Heart right ventricle (tissue), 16 donors: ENCODE data around the gene RTF2. TPM values are rescaled to one million over a fixed set of nuclear protein-coding genes. Genes with fewer than 3 reads are reported as not detected.
"Not testable (repeated sequence)": the region's sequence is repeated elsewhere in the genome, so short reads cannot be mapped to it uniquely, and the experiment has no call there.

Source experiments
- ATAC-seq, 8 donors: fragments of 200-7000 bp; cut with Tn5 transposase; one replicate each; pipeline ENCODE4 v1.9.1; 2020; ENCODE audit warnings: mild to moderate bottlenecking in 8 of 8, moderate library complexity in 8 of 8, moderate number of reproducible peaks in 1 of 8
- DNase-seq, 2 donors: peaks; one replicate each; pipeline ENCODE4 v3.0.0-alpha.2; 2020
- H3K27ac ChIP-seq, 10 donors: fragments of 200-600 bp; sonication (generic) in 2 of 10; one replicate each; pipeline versions ENCODE4 v1.5.0 to v1.8.0; 2020 to 2022; ENCODE audit warnings: mild to moderate bottlenecking in 3 of 10
- H3K27me3 ChIP-seq, 7 donors: fragments of 200-600 bp; one replicate each; pipeline ENCODE4 v1.8.0; 2021 to 2022; ENCODE audit warnings: mild to moderate bottlenecking in 2 of 7
- H3K36me3 ChIP-seq, 9 donors: fragments of 200-600 bp; sonication (generic) in 1 of 9; one replicate each; pipeline versions ENCODE4 v1.5.0 to v1.8.0; 2020 to 2022; ENCODE audit warnings: mild to moderate bottlenecking in 2 of 9
- H3K4me1 ChIP-seq, 9 donors: fragments of 200-600 bp; sonication (generic) in 1 of 9; one replicate each; pipeline versions ENCODE4 v1.5.0 to v1.8.0; 2020 to 2022; ENCODE audit warnings: mild to moderate bottlenecking in 4 of 9
- H3K4me3 ChIP-seq, 10 donors: fragments of 200-600 bp; sonication (generic) in 2 of 10; one replicate each; pipeline versions ENCODE4 v1.5.0 to v1.8.0; 2020 to 2022; ENCODE audit warnings: mild to moderate bottlenecking in 7 of 10, moderate library complexity in 2 of 10
- H3K9me3 ChIP-seq, 11 donors: fragments of 200-600 bp in 10 of 11; sonication (generic) in 2 of 11; one replicate each; pipeline versions ENCODE4 v1.5.0 to v1.8.0; 2013 to 2022; ENCODE audit warnings: mild to moderate bottlenecking in 2 of 11, control low read depth in 1 of 11, moderate library complexity in 1 of 11
- CTCF ChIP-seq, 9 donors: fragments of 200-600 bp; sonication (generic) in 2 of 9; IDR thresholded peaks; one replicate each; pipeline versions ENCODE4 v1.5.0 to v1.8.0; 2021 to 2022; ENCODE audit warnings: antibody characterized with exemption in 9 of 9, mild to moderate bottlenecking in 5 of 9, moderate library complexity in 1 of 9
- WGBS, 2 donors: extraction: QIAGEN DNeasy Blood & Tissue Kit; methylation state at CpG; one replicate each; pipeline ENCODE4 v1.1.7; 2013; ENCODE audit warnings: inconsistent platforms in 1 of 2; 5-methylcytosine and 5-hydroxymethylcytosine counted together
- intact Hi-C, 10 donors: fragments of 100-400 bp; cut with DNase I; formaldehyde crosslinking; loops; one replicate each; pipeline versions ENCODE4 v1.11.1 to v1.14.2; 2022
- polyA plus RNA-seq, 2 donors: library from polyadenylated mRNA; stranded (reverse); fragments of 200-250 nt; gene quantifications; one replicate each; pipeline ENCODE4 v1.2.3, GENCODE V29; 2013
- total RNA-seq, 10 donors: library from RNA; stranded (reverse); fragmentation: NEBNext Ultra II Directional in 3 of 10; extraction: Animal tissue kit (Norgen Biotek cat#: 25700) in 3 of 10; gene quantifications; one replicate each; pipeline versions ENCODE4 v1.2.1 to v1.2.4, GENCODE V29; 2021 to 2023
- donor health status: Arrhythmogenic right ventricular cardiomyopathy.
- donor health status: ischemic (EF 13 %, LVEDD 7.1; RV severe dilation, severe dysfunction).
- donor health status: healthy with polysubstance abuse.
- donor health status: DM: no; HTN: yes; CAD: no.
- donor health status: DM: no; HTN: no; CAD: no.
- donor health status: ischemic (EF 25% LVEDD 6.9; RV normal size, moderate dysfunction).
- donor health status: ischemic (EF 25% LVEDD 5.7; RV mildly dilated, moderate dysfunction).
- donor health status: healthy.
- donor health status: DM: yes; HTN: yes; CAD: no.
- donor health status: Ischemic cardiomyopathy.
- donor health status: ischemic (EF 35%, LVEDD 5.7; RV mildly dilated, moderate dysfunction).
- donor health status: nonischemic (EF 11% LVEDD 7.7; RV severe dilation, severe dysfunction).
- donor health status: DM: yes; HTN: yes; CAD: no.
- donor health status: PGD.
- donor health status: ischemic (EF 29% LVEDD 5.4; RV normal size, mild dysfunction).
- donor health status: nonischemic (EF 23%, LVEDD 6.1; RV moderate dilation, normal function).

RTF2 gene
- total and polyA plus RNA-seq, 12 donors, result 29.1 to 113 (median 88.6) TPM

DNA sequence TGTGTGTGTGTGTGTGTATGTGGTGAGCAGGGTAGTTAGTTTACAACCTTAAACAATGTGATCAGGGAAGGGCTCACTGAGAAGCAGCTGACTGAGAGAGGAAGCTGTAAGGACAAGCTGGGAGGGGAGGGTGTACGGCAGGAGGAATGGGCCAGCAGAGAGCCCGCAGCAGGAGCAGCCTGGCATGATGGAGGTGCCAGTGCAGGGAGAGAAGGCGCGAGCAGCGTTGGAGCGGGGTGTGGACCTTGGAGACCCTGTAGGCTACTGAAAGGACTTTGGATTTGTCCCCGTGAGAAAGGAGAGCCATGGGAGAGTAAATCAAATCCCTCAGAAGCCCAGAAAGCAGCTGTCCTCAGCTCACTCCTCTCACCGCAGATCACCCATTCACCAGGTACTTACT is 83.1 kb downstream of the RTF2 start:
- H3K9me3 ChIP-seq, result peaks cover 0 to 4% (median 0%) of the 10 kb centered on the region in 11 donors
- intact Hi-C loops, result loop anchor here in 7 of 10 donors (2.0 to 10.0 kb wide), 6 partner anchors 25 to 796 kb away; partner anchors contain the start of genes AURKA (in 1 of the 7) and CSTF1 (in 1 of the 7)
- WGBS, 2 donors, result 89 to 93% methylated on average over 8 of the region's 8 CpGs

GRCh38 chr20:56552911-56553629 is 84.6 kb downstream of the RTF2 start:
- Histone ChIP-seq H3K27ac (no peak overlapping the region), H3K27me3 (no peaks in the 10 kb centered on the region), H3K36me3 (no peaks in the 10 kb centered on the region), H3K9me3 (peaks cover 0 to 4% (median 0%) of the 10 kb centered on the region in 11 donors), H3K4me3 (no peak overlapping the region), H3K4me1 (peaks cover 0 to 25% (median 12%) of the 10 kb centered on the region in 9 donors)
- intact Hi-C loops, result loop anchor here in 7 of 10 donors (5.0 to 10.0 kb wide), 5 partner anchors 158 to 794 kb away; partner anchors contain the start of genes AURKA (in 1 of the 7) and CSTF1 (in 1 of the 7)
- no peak for TF ChIP-seq CTCF (IDR thresholded peaks at IDR 0.05)
- DNase-seq (no peak), ATAC-seq (no peak)
- 74 to 76% methylated on average over 8 of the region's 8 CpGs for WGBS, 2 donors

More for the DNA sequence above, 83.1 kb downstream of the RTF2 start:
- H3K36me3 ChIP-seq, result no peaks in the 10 kb centered on the region
- ATAC-seq, result no peak
- no peaks in the 10 kb centered on the region for H3K27me3 ChIP-seq
- TF ChIP-seq CTCF (IDR thresholded peaks at IDR 0.05), result no peak
- no peak overlapping the region for H3K27ac ChIP-seq
- no peak for DNase-seq
- H3K4me3 ChIP-seq, result no peak overlapping the region
- H3K4me1 ChIP-seq, result peaks cover 0 to 25% (median 11%) of the 10 kb centered on the region in 9 donors

GRCh38 chr20:56554869-56555268 is 86.4 kb downstream of the RTF2 start:
- Histone ChIP-seq H3K4me1 (peaks cover 0 to 27% (median 15%) of the 10 kb centered on the region in 9 donors), H3K4me3 (no peak overlapping the region), H3K36me3 (no peaks in the 10 kb centered on the region), H3K9me3 (peaks cover 0 to 4% (median 0%) of the 10 kb centered on the region in 11 donors), H3K27ac (peak overlapping the region in 6 of 10 donors; percentile 1 to 58 (median 30)), H3K27me3 (no peaks in the 10 kb centered on the region)
- intact Hi-C loops, result loop anchor here in 7 of 10 donors (5.0 to 10.0 kb wide), 5 partner anchors 160 to 792 kb away; partner anchors contain the start of genes AURKA (in 1 of the 7) and CSTF1 (in 1 of the 7)
- ATAC-seq (peak; percentile 76 to 95 (median 90)), DNase-seq (peak in 1 of 2 donors; percentile 81)
- WGBS, 2 donors, result 13 to 17% methylated on average over 4 of the region's 4 CpGs
- TF ChIP-seq CTCF (IDR thresholded peaks at IDR 0.05), result peak in 2 of 9 donors; percentile 12 to 18

- no peak for TF ChIP-seq CTCF (IDR thresholded peaks at IDR 0.05)
- WGBS, 2 donors, result 51 to 58% methylated on average over 6 of the region's 6 CpGs
- intact Hi-C loops, result loop anchor here in 2 of 10 donors (10.0 kb wide), 2 partner anchors 164 to 786 kb away; partner anchors contain the start of genes AURKA (in 1 of the 2) and CSTF1 (in 1 of the 2)
- Histone ChIP-seq H3K4me3 (no peak overlapping the region), H3K9me3 (peaks cover 0 to 4% (median 0%) of the 10 kb centered on the region in 11 donors), H3K27ac (peak overlapping the region in 7 of 10 donors; percentile 30 to 76 (median 61)), H3K4me1 (peaks cover 0 to 29% (median 15%) of the 10 kb centered on the region in 9 donors), H3K27me3 (no peaks in the 10 kb centered on the region), H3K36me3 (no peaks in the 10 kb centered on the region)
- DNase-seq, result peak; percentile 16 to 18
- peak in 7 of 8 donors; percentile 9 to 63 (median 40) for ATAC-seq
Observed at GRCh38 chr20:56558968-56559367, 90.5 kb downstream of the RTF2 start.

DNA sequence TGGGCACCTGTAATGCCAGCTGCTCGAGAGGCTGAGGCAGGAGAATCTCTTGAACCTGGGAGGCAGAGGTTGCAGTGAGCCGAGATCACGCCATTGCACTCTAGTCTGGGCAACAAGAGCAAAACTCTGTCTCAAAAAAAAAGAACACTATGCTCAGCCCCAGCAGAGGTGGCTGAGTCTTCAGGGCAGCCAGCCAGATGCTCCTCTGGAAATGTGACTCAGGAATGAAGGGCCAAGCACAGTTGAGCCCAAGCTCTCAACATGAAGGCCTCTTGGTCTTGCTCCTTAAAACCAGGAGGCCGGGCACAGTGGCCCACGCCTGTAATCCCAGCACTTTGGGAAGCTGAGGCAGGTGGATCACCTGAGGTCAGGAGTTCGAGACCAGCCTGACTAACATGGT is 96.1 kb downstream of the RTF2 start:
- DNase-seq, H3K27ac ChIP-seq, intact Hi-C loops, ATAC-seq, H3K27me3 ChIP-seq, H3K9me3 ChIP-seq, H3K36me3 ChIP-seq, H3K4me3 ChIP-seq: not testable (repeated sequence)
- 94 to 96% methylated on average over 6 of the region's 6 CpGs for WGBS, 2 donors
- peaks cover 0 to 20% (median 7%) of the 10 kb centered on the region in 9 donors for H3K4me1 ChIP-seq
